GM19397 (cell line): ENCODE results near the gene RBM46.

Source experiments
- ATAC-seq: cut with Tn5 transposase; IDR thresholded peaks from one replicate; pipeline ENCODE4 v1.9.1; 2021; ENCODE audit warnings: mild to moderate bottlenecking, moderate library complexity; ENCODE audit not compliant: unreplicated experiment

RBM46 gene

GRCh38 chr4:154781126-154781982 is at the start of gene RBM46:
Gene RBM46 (plus strand): TSS chr4:154781272. CDS start chr4:154796753, 15,481 bp downstream.
- no peak for ATAC-seq

- no peak for ATAC-seq
Observed at GRCh38 chr4:154731756-154732155, 49.3 kb upstream of the RBM46 start.

DNA sequence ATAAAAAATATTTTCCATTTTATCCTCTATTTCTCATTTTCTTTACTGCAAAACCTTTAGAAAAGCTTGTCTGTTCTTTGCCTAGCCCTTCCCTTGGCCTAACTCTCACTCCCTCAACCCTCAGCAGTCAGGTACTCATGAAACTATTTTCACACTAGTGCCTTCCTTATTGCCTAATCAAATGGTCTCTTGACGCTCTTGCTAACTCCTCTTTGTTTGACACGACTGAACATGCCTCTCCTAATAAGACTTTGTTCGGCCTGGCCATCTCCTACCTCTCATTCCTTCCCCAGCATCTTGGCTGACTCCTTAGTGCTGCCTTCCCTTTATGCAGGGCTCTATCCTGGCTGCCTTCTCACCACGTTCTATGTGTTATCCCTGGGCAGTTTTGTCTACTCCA is 48.4 kb upstream of the RBM46 start:
- no peak for ATAC-seq

DNA sequence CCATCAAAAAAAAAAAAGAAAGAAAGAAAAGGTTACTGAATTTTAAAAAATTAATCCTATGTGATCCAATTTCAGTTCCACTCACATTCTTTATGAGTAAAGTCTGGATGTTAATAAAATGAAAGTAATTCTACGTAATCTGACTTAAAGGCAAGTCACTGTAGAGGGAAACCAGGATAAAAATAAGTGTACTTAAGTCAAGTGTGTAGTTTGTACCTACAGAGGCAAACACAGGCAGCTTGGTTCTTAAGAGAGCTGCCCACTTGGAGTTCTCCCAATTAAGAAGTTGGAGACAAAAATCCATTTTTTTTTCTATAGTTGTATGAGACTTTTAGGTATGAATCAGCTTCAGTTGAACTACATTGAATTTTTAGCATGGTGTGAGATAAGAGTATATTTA is 44.3 kb upstream of the RBM46 start:
- no peak for ATAC-seq

- no peak for ATAC-seq
Observed at GRCh38 chr4:154738426-154738825, 42.6 kb upstream of the RBM46 start.

GRCh38 chr4:154739111-154739510 is 42.0 kb upstream of the RBM46 start:
- no peak for ATAC-seq

GRCh38 chr4:154740462-154740861 is 40.6 kb upstream of the RBM46 start:
- no peak for ATAC-seq

DNA sequence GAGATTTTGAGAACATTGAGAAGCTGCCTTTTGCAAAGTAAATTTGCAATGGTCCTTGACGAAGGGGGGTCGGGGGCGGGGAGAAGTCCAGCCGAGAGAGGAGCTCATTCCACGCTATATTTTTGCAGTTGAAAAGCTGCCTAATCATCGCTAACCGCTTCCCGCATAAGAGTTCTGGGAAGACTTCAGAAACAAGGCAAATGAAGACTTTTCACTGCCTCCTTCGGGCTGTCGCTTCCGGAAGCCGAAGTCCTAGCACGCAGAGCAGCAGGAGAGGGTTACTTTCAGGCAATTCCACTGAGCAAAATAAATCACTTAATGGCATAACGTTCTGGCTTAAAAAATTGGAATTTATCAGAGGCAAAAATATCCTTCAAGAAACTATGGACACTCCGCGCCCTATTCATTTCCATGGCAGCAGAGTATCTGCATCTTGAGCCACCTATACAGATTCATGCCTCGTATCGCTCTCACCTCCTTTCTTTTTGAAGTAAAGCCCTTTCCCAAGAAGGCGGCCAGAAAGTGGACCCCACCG is 39.9 kb upstream of the RBM46 start:
- no peak for ATAC-seq

DNA sequence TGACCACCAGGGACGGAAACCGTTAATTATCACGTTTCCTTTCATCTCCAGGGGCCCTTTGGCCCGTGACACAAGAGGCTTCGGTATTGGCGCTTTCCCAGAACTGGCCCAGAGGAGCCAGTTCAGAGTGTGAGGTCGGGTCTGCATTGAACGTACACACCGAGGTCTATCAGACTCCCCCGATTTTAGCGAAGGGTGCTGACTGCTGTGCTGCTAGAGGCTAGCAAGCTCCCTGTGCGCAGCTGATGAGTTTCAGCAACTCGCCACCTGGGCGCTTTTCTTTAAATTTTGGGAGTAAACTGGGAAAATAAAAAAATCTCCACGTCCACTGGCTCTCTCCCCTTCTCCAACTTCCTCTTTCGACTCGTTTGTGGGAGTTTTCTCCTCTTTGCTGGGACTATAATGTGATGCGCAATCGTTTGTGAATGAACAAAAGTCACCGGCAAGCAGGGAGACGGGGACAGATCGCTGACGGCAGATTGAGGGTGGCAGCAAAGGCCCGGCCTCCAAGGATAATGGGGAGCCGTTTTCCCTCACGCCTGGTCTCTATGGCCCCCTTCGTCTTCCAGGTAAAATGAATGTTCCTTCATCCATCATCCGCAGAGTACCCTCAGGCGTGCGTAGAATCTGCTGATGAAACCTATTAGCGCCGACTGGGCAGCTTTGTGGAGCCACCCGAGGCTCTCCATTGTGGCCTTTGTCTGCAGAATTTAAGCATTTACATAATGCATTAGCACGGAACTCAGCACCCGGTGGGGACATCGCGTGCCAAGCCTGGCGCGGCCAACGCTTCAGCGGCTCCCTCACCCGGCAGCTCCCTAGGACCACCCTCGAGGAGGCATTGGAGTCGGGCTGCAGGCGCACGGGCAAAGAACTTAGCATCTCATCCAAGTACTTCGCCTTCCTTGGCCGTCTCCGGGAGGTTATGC is 38.9 kb upstream of the RBM46 start:
- ATAC-seq = no peak

DNA sequence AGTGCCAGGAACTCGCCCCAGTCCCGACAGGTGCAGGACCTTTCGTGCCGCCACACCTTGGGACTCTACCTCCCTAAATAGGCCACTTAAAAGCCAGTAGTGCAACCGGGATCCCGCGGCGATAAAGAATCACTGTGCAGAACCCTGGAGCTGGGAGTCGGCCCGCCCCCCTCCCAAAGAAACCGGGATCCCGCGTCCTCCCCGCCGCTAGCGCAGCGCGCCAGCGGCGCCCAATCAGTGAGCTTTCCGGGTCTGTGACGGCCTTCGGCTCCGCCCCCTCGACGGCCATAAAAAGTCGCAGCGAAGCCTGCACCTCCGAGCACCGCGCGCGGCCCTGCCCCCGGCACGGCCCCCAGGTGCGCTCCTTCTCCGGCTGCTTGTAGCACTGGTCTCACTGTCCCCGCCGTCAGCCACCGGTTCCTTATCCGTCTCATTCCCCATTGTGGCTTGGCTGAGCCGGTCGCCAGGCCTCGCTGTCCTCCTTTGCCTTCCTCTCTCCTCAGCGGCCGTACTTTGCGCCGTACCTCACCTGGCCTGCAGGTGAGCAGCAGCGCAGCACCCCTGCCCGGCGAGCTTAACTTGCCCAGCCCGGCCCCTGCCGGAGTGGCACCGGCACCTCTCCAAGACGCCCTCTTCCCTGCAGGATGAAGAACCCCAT is 37.3 kb upstream of the RBM46 start, which contains the start of gene LRAT:
Gene LRAT (plus strand): TSS at position 318 of the 658 bp plus-strand sequence. CDS start 327 bp downstream, at position 645.
- peak; percentile 63 for ATAC-seq

- no peak for ATAC-seq
Observed at GRCh38 chr4:154744341-154744926, 36.6 kb upstream of the RBM46 start.

GRCh38 chr4:154757713-154758112 is 23.4 kb upstream of the RBM46 start:
- no peak for ATAC-seq

- no peak for ATAC-seq
Observed at GRCh38 chr4:154760895-154761294, 20.2 kb upstream of the RBM46 start.

DNA sequence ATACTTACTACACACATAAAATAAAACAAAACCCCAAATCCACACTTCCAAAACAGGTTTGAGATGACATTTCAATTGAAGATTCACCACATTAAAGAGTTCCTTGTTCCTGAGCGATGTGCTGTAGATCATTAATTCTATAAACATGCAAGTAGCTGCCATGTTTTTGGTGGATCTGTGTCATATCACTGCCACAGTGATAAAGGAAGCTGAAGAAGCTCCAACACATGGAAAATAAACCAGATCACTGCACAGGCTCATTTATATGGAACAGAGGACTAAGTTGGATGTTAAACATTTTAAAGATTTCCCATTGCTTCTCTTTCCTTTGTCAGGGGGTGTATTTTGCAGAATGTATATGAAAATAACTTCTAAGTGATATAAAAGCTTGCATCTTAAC is 2.8 kb upstream of the RBM46 start:
- ATAC-seq = no peak

DNA sequence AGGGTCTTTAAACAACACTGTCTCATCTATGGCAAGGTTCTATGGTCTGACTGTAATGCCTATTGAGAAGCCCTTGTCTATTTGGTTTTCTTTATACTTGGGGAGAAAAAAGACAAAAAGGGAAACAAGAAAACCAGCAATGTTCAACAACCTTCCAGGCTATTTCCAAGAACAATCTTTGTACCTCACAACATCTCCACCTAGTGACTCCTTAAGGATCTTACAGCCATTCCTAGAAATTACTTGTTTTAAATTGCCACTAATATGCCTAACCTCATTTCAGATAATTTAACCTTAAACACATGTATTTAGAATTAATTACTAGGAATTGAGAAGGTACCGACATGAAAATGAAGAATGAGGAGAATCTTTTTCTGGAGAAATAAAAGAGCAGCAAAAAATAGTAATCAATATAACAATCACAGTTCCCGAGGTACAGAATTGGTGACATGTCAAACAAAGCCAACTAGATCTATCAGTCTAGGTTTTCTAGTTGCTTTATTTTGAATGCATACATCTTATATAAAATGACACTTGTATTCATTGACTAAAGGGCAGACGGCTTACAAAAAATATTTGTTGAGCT is 1.6 kb upstream of the RBM46 start:
- no peak for ATAC-seq

DNA sequence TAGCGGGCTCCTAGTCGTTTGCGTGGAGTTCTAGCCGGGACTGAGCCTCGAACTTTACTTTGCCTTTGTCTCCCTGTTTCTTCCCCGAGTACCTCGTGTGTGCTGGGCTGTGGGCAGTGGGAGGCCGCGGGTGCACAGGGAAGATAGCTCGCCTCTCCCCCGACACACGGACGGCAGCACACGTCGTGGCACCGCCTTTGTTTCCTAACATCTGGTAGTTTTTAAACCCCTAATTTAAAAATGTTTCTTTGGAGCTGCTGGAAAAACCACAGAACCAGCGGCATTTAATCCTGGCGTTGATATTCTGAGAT is 866 bp downstream of the RBM46 start:
- no peak for ATAC-seq

DNA sequence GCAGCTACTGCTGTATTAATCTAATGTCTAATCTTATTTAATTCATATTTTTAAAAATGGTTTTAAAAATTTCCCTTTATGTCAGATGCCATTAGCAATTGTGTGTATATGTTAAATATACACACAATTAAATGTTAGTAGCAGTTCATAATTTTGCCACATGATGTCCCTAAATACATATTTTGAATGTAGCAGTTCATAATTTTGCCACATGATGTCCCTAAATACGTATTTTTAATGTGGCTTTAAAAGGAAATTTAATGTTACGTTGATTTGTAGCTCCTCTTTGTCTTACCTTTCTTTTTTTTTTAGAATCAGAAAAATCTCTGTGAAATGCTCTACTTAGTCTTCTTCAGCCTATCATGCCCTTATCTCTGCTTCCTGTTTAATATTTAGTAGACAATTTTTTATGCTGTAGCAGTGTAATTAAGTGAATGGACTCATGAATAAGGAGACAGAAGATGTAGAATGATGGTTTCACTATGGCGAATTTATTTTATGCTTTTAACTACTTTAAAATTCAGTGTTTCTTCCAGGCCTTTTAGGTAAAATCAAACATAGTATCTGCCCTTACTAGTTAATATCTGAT is 26.1 kb downstream of the RBM46 start:
- ATAC-seq = no peak

DNA sequence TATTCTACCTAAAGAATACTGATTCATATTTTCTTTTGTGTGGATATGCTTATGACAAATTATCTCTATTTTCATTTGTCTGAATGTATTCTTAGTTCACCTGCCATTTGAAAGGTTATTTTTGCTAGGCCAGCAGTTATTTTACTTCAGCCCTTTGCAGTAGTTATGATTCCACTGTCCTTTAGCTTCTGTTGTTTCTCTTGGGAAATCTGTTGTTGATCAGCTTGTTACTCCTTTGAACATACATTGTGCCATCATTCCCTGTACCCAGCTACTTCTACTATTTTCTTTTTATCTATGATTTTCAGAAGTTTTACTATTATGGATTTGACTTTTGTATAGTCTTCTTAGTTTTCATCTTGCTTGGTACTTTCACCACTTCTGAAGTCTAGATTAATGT is 37.2 kb downstream of the RBM46 start:
- no peak for ATAC-seq

DNA sequence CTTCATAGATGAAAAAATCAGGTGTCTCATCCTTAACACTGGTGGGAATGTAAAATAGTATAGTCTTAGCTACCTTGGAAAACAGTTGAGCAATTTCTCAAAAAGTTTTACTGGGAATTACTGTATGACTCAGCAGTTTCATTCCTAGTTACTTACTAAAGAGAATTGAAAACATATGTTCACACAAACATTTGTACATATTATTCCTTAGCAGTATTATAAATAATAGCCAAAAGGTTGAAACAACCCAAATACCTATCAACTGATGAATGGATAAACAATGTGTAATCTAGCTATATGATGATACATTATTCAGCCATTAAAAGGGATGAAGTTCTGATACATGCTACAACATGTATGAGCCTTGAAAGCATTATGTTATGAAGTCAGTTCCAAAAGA is 41.7 kb downstream of the RBM46 start:
- ATAC-seq = no peak

GRCh38 chr4:154836030-154836429 is 55.0 kb downstream of the RBM46 start:
- ATAC-seq = no peak
